HCT116 (cell line): ENCODE measurements around the gene WDPCP. TPM values are rescaled to one million over a fixed set of nuclear protein-coding genes. Genes with fewer than 3 reads are reported as not detected.

ENCODE experiments used
- ATAC-seq: fragments of 200-7000 bp; cut with Tn5 transposase; 2 replicates; pipeline ENCODE4 v1.9.1; 2020; ENCODE audit warnings: mild to moderate bottlenecking, moderate library complexity
- BruUV-seq: library from RNA; stranded (reverse); fragments of 400-500 nt; replicated peaks from 2 replicates; lab custom pipeline; 2021; lab: Mats Ljungman, UMichigan
- CTCF ChIA-PET: fragments of 300-600 bp; sonication (Branson Sonifier 250); formaldehyde crosslinking; loops from one replicate; lab custom pipeline; 2021; ENCODE audit warnings: antibody characterized with exemption; lab: Charles Lee
- POLR2A ChIA-PET: fragments of 300-600, 350-600 bp; sonication (Branson Sonifier 250); formaldehyde crosslinking; loops from one replicate; lab custom pipeline; 2021; ENCODE audit warnings: antibody characterized with exemption; lab: Charles Lee
- RAD21 ChIA-PET, 2 experiments: fragments of 300-600 bp; sonication (Branson Sonifier 250); formaldehyde crosslinking; loops; one replicate each; lab custom pipeline; 2023; ENCODE audit warnings: low total read pairs in 2 of 2; ENCODE audit not compliant: uncharacterized antibody in 2 of 2, unreplicated experiment in 2 of 2, low non-redundant PET in 1 of 2; lab: Charles Lee
- DNase-seq: peaks from one replicate; pipeline ENCODE4 v3.0.0-alpha.2; 2010; ENCODE audit warnings: low read depth, low spot score
- H2AFZ ChIP-seq: fragments of 200-600 bp; shearing (Covaris generic), sonication (generic); 2 replicates; pipeline ENCODE4 v1.6.1; 2017; ENCODE audit warnings: low read depth, mixed run types, mixed read lengths, antibody characterized with exemption, low read length; ENCODE audit not compliant: poor library complexity, severe bottlenecking
- H3K27ac ChIP-seq: 2 replicates; pipeline ENCODE4 v1.5.1; 2012; ENCODE audit warnings: low read depth, low read length
- H3K27me3 ChIP-seq: fragments of 200-600 bp; sonication (generic); 2 replicates; pipeline ENCODE4 v1.6.1; 2016; ENCODE audit warnings: mixed run types, low read length, mixed read lengths; ENCODE audit not compliant: insufficient read depth
- H3K36me3 ChIP-seq, 2 experiments: fragments of 200-500 bp in 1 of 2; fragments of 200-600 bp in 1 of 2; sonication (Bioruptor generic) in 1 of 2; sonication (generic) in 1 of 2; 2 replicates each; pipeline versions ENCODE4 v1.5.1 to v1.6.1; 2014 to 2016; ENCODE audit warnings: low read length in 2 of 2, inconsistent platforms in 1 of 2, mixed read lengths in 1 of 2, mixed run types in 1 of 2; ENCODE audit not compliant: insufficient read depth in 2 of 2, control insufficient read depth in 1 of 2
- H3K4me1 ChIP-seq, 2 experiments: fragments of 200-600 bp in 1 of 2; sonication (generic) in 1 of 2; 2 replicates each; pipeline versions ENCODE4 v1.5.1 to v1.6.1; 2012 to 2017; ENCODE audit warnings: low read length in 2 of 2, inconsistent platforms in 1 of 2, mild to moderate bottlenecking in 1 of 2, mixed read lengths in 1 of 2, mixed run types in 1 of 2, moderate library complexity in 1 of 2; ENCODE audit not compliant: insufficient read depth in 2 of 2, control insufficient read depth in 1 of 2
- H3K4me2 ChIP-seq: fragments of 200-600 bp; sonication (generic); 2 replicates; pipeline ENCODE4 v1.6.1; 2017; ENCODE audit warnings: mixed run types, low read length, mixed read lengths
- H3K4me3 ChIP-seq, 2 experiments: fragments of 200-600 bp in 1 of 2; sonication (generic) in 1 of 2; replicated peaks in 1 of 2; 2 replicates each; pipeline ENCODE4 v1.5.1; 2011 to 2016; ENCODE audit warnings: low read length in 2 of 2, control low read depth in 1 of 2, low read depth in 1 of 2, mild to moderate bottlenecking in 1 of 2, mixed read lengths in 1 of 2, mixed run types in 1 of 2
- H3K79me2 ChIP-seq: fragments of 200-600 bp; sonication (generic); 2 replicates; pipeline ENCODE4 v1.6.1; 2017; ENCODE audit warnings: mild to moderate bottlenecking, mixed run types, low read length, moderate library complexity, mixed read lengths; ENCODE audit not compliant: insufficient read depth
- H3K9ac ChIP-seq: fragments of 200-600 bp; sonication (generic); 2 replicates; pipeline ENCODE4 v1.6.1; 2016; ENCODE audit warnings: low read length, mixed read lengths
- H3K9me2 ChIP-seq: fragments of 200-600 bp; sonication (generic), shearing (Covaris generic); 2 replicates; pipeline ENCODE4 v1.6.1; 2017; ENCODE audit warnings: mixed run types, mild to moderate bottlenecking, moderate library complexity; ENCODE audit not compliant: insufficient read depth
- H3K9me3 ChIP-seq, 2 experiments: fragments of 200-500 bp in 1 of 2; fragments of 200-600 bp in 1 of 2; sonication (Bioruptor generic) in 1 of 2; sonication (generic) in 1 of 2; 2 replicates each; pipeline ENCODE4 v1.6.1; 2014 to 2017; ENCODE audit warnings: low read length in 2 of 2, mixed read lengths in 2 of 2, inconsistent platforms in 1 of 2, low read depth in 1 of 2, mild to moderate bottlenecking in 1 of 2, mixed run types in 1 of 2, moderate library complexity in 1 of 2; ENCODE audit not compliant: control insufficient read depth in 1 of 2, insufficient read depth in 1 of 2
- H4K20me1 ChIP-seq: fragments of 200-600 bp; sonication (generic), shearing (Covaris generic); 2 replicates; pipeline ENCODE4 v1.6.1; 2017; ENCODE audit warnings: mixed run types, mild to moderate bottlenecking, moderate library complexity; ENCODE audit not compliant: insufficient read depth
- CBX3 ChIP-seq: IDR thresholded peaks from 2 replicates; pipeline ENCODE4 v1.6.1; 2012; ENCODE audit warnings: low read depth
- EGR1 ChIP-seq: IDR thresholded peaks from 2 replicates; pipeline ENCODE4 v1.6.1; 2012; ENCODE audit warnings: low read depth
- EZH2 ChIP-seq: fragments of 200-600 bp; sonication (generic); IDR thresholded peaks from 2 replicates; pipeline ENCODE4 v1.6.1; 2017; ENCODE audit warnings: antibody characterized with exemption, mixed run types
- EZH2phosphoT487 ChIP-seq: fragments of 200-600 bp; IDR thresholded peaks from 2 replicates; pipeline ENCODE4 v1.6.1; 2018; ENCODE audit warnings: antibody characterized with exemption, borderline replicate concordance
- FOSL1 ChIP-seq: IDR thresholded peaks from 2 replicates; pipeline ENCODE4 v1.6.1; 2012; ENCODE audit warnings: low read depth
- JUND ChIP-seq: IDR thresholded peaks from 2 replicates; pipeline ENCODE4 v1.6.1; 2012
- POLR2AphosphoS5 ChIP-seq: IDR thresholded peaks from 2 replicates; pipeline ENCODE4 v1.6.1; 2011; ENCODE audit warnings: mild to moderate bottlenecking, low read depth, low read length, moderate library complexity
- REST ChIP-seq: IDR thresholded peaks from 2 replicates; pipeline ENCODE4 v1.6.1; 2012; ENCODE audit warnings: low read depth
- SIN3A ChIP-seq: IDR thresholded peaks from 2 replicates; pipeline ENCODE4 v1.6.1; 2012; ENCODE audit warnings: low read depth
- SRF ChIP-seq: IDR thresholded peaks from 2 replicates; pipeline ENCODE4 v1.6.1; 2012; ENCODE audit warnings: low read depth
- TCF7L2 ChIP-seq: IDR thresholded peaks from 2 replicates; pipeline ENCODE4 v1.7.0; 2011; ENCODE audit warnings: borderline replicate concordance, inconsistent platforms; ENCODE audit not compliant: insufficient read depth, insufficient read length; ENCODE audit errors: extremely low read depth
- intact Hi-C: fragments of 100-400 bp; cut with micrococcal nuclease; formaldehyde crosslinking; loops from 2 replicates; pipeline ENCODE4 v1.10.0; 2022
- total RNA-seq: library from RNA; stranded (reverse); gene quantifications from one replicate; pipeline ENCODE4 v1.2.1, GENCODE V29; 2021; ENCODE audit not compliant: unreplicated experiment
- TF ChIP-seq, protein P1 (sequence below): IDR thresholded peaks from 2 replicates; pipeline ENCODE4 v1.6.1; 2012
- TF ChIP-seq, protein P2 (sequence below), 3 experiments: fragments of 200-600 bp in 1 of 3; sonication (generic) in 1 of 3; IDR thresholded peaks in 2 of 3; conservative IDR thresholded peaks in 1 of 3; 2 replicates each; pipeline ENCODE4 v1.5.1; 2012 to 2017; ENCODE audit warnings: low read depth in 2 of 3, low read length in 2 of 3, antibody characterized with exemption in 1 of 3, borderline replicate concordance in 1 of 3, control low read depth in 1 of 3, mild to moderate bottlenecking in 1 of 3, mixed read lengths in 1 of 3, mixed run types in 1 of 3, moderate library complexity in 1 of 3; ENCODE audit not compliant: insufficient read depth in 1 of 3

The WDPCP gene
- total RNA-seq, 1 experiment from 2014 or later, result 4.1 TPM

GRCh38 chr2:63522950-63523349, 65.3 kb downstream of the WDPCP start (continued):
- no peak for TF ChIP-seq REST
- no peak for TF ChIP-seq EZH2phosphoT487
- no peak for TF ChIP-seq EZH2
- TF ChIP-seq FOSL1, result no peak
- TF ChIP-seq SIN3A, result no peak
- TF ChIP-seq SRF, result no peak
- TF ChIP-seq TCF7L2, result no peak

- no peaks in the 10 kb centered on the region for H3K36me3 ChIP-seq
- DNase-seq (no peak), ATAC-seq (no peak)
- no peaks in the 10 kb centered on the region for H3K4me1 ChIP-seq
- H3K9me2 ChIP-seq, result no peaks in the 10 kb centered on the region
- peaks cover 0 to 3% of the 10 kb centered on the region in 2 experiments; a peak in 3 of 4 replicates for H3K9me3 ChIP-seq
- no peak overlapping the region for H3K4me2 ChIP-seq
- POLR2A ChIA-PET, result no interaction called here
- CTCF ChIA-PET, result no interaction called here
- no peak overlapping the region for H3K4me3 ChIP-seq
- intact Hi-C loops, result no loop called here
- H4K20me1 ChIP-seq, result no peaks in the 10 kb centered on the region
- BruUV-seq, result no TSS peak
- no peaks in the 10 kb centered on the region for H3K27me3 ChIP-seq
- no peak overlapping the region for H3K9ac ChIP-seq
- H2AFZ ChIP-seq, result no peak overlapping the region
- no peaks in the 10 kb centered on the region for H3K79me2 ChIP-seq
- RAD21 ChIA-PET, result no interaction called here
- no peak overlapping the region for H3K27ac ChIP-seq
- TF ChIP-seq EZH2phosphoT487 (no peak), POLR2AphosphoS5 (no peak), CBX3 (no peak), REST (no peak), JUND (no peak), EGR1 (no peak), SIN3A (no peak), SRF (no peak)
- TF ChIP-seq, protein P1, sequence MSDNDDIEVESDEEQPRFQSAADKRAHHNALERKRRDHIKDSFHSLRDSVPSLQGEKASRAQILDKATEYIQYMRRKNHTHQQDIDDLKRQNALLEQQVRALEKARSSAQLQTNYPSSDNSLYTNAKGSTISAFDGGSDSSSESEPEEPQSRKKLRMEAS, result no peak
- TF ChIP-seq, protein P2, sequence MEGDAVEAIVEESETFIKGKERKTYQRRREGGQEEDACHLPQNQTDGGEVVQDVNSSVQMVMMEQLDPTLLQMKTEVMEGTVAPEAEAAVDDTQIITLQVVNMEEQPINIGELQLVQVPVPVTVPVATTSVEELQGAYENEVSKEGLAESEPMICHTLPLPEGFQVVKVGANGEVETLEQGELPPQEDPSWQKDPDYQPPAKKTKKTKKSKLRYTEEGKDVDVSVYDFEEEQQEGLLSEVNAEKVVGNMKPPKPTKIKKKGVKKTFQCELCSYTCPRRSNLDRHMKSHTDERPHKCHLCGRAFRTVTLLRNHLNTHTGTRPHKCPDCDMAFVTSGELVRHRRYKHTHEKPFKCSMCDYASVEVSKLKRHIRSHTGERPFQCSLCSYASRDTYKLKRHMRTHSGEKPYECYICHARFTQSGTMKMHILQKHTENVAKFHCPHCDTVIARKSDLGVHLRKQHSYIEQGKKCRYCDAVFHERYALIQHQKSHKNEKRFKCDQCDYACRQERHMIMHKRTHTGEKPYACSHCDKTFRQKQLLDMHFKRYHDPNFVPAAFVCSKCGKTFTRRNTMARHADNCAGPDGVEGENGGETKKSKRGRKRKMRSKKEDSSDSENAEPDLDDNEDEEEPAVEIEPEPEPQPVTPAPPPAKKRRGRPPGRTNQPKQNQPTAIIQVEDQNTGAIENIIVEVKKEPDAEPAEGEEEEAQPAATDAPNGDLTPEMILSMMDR (IDR thresholded peaks at IDR 0.05 in 2 of 3, conservative IDR thresholded peaks at IDR 0.05 in 1 of 3; ENCODE audit: borderline replicate concordance in 1 of 3, insufficient read depth in 1 of 3, low read depth in 2 of 3, low read length in 2 of 3), result no peak
Measured at GRCh38 chr2:63520793-63521192, 67.5 kb downstream of the WDPCP start.
